AG10803 (cell line): Measurements from ENCODE around the gene VRK3.

Experiments used
- DNase-seq: peaks from one replicate; pipeline ENCODE4 v3.0.0; 2010; ENCODE audit warnings: low read depth
- H3K4me3 ChIP-seq: 2 replicates; pipeline ENCODE4 v1.5.1; 2011; ENCODE audit warnings: mild to moderate bottlenecking, low read length, control low read depth
- TF ChIP-seq, protein P1 (sequence below): conservative IDR thresholded peaks from 2 replicates; pipeline ENCODE4 v1.5.1; 2011; ENCODE audit warnings: mild to moderate bottlenecking, low read length, control low read depth, inconsistent platforms

Gene VRK3

DNA sequence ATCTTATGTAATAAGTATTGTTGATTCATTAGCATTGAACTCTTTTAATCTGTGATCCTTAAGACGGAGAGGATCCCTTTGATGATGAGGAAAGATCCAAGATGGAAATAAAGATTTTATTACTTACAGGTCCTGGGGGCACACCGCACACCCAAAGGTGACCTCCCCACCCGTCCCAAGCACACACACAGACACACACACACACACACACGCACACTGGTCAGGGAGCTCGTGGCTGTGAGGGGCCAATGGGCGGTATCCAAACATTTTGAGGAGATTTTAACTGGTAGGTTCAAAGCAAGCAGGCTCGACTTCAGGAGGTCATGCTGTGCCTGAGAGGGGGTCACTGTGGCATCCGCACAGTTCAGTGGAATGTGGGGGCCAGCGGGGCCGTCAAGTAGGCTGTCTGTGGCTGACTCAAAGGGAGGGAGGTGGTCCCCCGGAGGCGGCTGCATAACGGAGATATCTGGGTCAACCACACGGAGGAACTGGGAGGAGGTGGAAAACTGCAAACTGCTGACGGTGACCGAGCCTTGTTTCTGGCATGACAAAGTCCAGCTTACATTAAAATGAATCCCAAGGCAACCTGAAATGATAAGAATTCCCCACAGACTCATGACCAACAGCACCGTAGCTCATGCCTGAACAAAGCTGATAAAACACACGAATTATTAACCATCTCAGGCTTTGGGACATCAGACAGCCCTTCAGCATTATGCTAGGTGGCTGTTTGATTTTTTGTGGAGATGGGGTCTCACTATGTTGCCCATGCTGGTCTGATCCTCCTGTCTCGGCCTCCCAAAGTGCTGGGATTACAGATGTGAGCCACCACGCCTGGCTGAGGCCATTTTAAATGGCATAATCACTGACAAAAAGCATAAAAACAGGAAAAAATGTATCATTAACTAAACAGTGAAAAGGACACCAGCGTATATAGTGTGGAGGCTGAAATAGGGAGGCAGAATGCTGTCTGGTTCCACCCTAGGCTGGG, 43.3 kb downstream of the VRK3 start:
- no peak for DNase-seq
- H3K4me3 ChIP-seq: no peak overlapping the region
- TF ChIP-seq, protein P1, sequence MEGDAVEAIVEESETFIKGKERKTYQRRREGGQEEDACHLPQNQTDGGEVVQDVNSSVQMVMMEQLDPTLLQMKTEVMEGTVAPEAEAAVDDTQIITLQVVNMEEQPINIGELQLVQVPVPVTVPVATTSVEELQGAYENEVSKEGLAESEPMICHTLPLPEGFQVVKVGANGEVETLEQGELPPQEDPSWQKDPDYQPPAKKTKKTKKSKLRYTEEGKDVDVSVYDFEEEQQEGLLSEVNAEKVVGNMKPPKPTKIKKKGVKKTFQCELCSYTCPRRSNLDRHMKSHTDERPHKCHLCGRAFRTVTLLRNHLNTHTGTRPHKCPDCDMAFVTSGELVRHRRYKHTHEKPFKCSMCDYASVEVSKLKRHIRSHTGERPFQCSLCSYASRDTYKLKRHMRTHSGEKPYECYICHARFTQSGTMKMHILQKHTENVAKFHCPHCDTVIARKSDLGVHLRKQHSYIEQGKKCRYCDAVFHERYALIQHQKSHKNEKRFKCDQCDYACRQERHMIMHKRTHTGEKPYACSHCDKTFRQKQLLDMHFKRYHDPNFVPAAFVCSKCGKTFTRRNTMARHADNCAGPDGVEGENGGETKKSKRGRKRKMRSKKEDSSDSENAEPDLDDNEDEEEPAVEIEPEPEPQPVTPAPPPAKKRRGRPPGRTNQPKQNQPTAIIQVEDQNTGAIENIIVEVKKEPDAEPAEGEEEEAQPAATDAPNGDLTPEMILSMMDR: no peak

DNA sequence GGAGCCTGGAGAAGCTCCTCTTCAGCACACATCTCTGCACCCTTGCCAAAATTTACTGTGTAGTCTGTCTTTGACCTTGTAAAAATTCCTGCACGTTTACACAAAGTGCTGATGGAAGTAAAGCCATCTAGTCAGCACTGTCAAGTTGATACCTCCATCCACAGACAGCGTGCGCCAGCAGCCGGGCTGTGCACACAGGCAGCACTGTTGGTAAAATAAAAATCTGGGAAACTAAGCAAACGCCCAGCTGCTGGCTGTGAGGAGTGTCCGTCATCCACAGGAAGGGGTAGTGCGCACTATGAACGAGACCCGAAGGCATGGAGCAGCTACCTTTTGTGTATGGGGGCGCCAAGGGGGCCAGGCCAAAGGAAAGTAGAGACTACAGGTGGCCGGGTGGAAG, 46.8 kb downstream of the VRK3 start:
- TF ChIP-seq, protein P1: no peak
- H3K4me3 ChIP-seq: no peak overlapping the region
- no peak for DNase-seq

DNA sequence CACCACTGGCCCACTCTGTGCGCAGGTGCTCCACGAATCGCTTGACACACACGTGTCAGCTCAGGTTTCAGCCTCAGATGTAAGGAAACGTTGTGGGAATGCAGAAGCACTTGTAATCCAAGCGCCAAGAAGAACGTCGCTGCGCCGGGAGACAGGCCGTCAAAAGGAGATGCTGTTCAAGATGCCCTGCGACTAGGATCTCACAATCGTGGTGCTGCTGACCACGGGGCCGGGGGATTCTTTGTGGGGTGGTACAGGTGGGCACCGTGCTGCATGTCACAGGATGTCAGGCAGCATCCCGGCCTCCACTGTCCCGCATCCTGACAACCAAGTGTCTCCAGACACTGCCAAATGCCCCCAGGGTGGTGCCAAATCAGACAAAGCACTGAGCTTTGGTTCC, 47.3 kb downstream of the VRK3 start:
- no peak overlapping the region for H3K4me3 ChIP-seq
- TF ChIP-seq, protein P1: no peak
- DNase-seq: no peak

DNA sequence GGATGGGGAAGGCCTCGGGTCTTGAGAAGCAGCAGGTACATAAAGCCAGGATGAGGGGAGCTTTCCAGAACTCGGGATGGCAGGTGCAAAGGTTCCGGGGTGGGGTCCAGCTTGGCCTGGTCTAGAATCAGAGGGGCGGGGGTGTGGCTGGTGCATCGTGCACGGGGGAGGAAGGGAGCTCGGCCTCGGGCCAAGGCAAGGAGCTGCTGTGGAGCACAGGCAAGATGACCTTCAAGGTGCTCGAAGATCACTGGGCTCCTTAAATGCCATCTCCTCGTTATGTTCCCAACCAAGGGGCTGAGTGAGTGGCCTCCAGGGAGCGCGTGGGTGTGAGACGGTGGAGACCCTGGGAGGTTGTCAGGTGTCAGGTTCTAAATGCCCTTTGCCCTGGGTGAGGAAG, 48.1 kb downstream of the VRK3 start:
- H3K4me3 ChIP-seq: no peak overlapping the region
- DNase-seq: no peak
- TF ChIP-seq, protein P1: no peak

DNA sequence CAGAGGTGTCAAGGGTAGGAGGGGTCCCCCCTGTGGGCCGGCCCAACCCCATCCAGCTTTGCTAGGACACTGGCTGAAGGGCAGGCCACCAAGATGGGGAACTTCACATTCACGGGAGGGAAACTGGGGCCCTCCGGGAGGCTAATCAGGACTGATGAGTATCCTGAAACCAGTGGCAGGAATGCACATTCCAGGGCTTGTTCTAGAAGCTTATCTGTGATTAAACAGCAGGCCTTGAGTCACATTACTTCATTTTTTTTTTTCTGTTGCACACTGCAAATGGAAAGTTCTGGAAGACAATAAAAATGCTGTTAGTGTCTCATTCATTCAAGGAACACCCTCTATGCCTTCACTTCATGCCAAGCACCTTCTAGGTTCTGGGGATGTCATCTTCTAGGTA, 48.7 kb downstream of the VRK3 start:
- TF ChIP-seq, protein P1: no peak
- no peak overlapping the region for H3K4me3 ChIP-seq

DNA sequence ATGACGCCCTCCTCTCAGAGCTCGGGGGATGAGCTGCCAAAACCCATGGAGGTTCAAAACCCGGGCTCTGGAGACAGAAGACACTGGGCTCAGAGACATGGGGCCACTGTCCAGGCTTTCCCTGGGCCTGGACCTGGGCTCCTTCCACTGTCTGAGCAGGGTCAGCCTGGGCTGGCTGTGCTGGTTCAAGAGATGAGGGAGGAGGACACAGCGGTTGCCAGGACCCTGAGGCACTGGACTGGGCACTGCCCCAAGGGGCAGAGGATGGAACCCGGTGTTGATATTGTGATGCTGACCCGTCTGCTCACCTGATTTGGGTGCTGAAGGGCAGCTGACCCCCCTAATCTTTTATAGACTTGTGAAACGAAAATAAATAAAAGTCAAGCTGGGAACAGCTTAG, 50.1 kb downstream of the VRK3 start:
- TF ChIP-seq, protein P1: no peak
- DNase-seq: no peak
- H3K4me3 ChIP-seq: no peak overlapping the region

More for the DNA sequence above, 48.7 kb downstream of the VRK3 start:
- no peak for DNase-seq

DNA sequence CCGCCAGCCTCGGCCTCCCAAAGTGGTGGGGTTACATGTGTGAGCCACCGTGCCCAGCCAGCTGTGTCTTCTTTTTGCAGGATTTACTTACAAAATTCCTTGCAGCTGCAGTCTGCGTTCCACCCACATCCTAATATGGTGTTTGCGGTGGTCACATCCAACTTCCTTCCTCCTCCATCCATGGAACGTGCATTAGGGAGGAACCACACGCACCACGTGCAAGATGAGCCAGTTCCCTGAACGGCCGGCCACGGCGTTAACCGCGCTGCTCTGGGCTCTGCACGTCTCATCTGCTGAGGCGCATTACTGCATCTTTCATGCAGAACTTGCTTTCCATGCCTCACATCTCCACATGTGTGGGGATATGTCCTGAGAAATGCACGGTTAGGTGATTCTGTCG, 51.2 kb downstream of the VRK3 start:
- no peak for DNase-seq
- TF ChIP-seq, protein P1: no peak
- H3K4me3 ChIP-seq: no peak overlapping the region
